ENCODE measurements around the gene TNFRSF4.

DNA sequence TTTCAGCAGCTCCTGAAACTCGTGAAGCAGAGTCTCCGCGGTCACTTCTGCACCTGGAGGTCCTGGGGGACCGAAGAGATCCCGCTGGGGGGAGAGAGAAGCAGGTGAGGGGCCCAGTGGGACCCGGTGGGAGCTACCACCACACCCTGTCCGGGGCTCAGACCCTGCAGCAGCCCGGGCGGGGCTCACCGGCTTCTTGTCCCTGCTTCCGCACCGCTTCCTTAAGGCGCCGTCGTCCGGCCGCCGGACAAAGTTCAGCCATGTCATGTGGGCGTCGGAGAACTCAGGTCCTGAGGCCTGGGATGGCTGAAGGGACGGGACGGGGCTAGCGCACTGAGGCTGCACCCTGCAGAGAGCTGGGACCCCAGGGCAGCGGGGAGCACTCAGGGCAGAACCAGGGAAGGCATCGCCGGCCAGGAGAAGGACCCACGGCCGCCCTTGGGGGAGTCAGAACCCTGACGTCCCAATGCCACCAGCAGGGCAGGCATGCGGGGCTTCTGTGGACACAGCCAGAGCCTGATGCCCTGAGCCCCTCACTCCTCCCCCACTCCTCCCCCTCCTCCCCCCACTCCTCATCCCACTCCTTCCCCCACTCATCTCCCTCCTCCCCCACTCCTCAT lies 30.3 kb upstream of the TNFRSF4 start:
- TF ChIP-seq, protein P1, sequence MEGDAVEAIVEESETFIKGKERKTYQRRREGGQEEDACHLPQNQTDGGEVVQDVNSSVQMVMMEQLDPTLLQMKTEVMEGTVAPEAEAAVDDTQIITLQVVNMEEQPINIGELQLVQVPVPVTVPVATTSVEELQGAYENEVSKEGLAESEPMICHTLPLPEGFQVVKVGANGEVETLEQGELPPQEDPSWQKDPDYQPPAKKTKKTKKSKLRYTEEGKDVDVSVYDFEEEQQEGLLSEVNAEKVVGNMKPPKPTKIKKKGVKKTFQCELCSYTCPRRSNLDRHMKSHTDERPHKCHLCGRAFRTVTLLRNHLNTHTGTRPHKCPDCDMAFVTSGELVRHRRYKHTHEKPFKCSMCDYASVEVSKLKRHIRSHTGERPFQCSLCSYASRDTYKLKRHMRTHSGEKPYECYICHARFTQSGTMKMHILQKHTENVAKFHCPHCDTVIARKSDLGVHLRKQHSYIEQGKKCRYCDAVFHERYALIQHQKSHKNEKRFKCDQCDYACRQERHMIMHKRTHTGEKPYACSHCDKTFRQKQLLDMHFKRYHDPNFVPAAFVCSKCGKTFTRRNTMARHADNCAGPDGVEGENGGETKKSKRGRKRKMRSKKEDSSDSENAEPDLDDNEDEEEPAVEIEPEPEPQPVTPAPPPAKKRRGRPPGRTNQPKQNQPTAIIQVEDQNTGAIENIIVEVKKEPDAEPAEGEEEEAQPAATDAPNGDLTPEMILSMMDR (conservative IDR thresholded peaks at IDR 0.05; ENCODE audit: low read length), result no peak
- no peak for TF ChIP-seq EZH2phosphoT487 (IDR thresholded peaks at IDR 0.05; ENCODE audit: borderline replicate concordance)

All from Loucy (cell line).